GM12874 (cell line): ENCODE data around the gene SGPP1.

Experiments used
- TF ChIP-seq, protein P1 (sequence below): IDR thresholded peaks from 2 replicates; pipeline ENCODE4 v1.5.1; 2011; ENCODE audit warnings: low read depth, mild to moderate bottlenecking, control low read depth, low read length, moderate library complexity; ENCODE audit not compliant: insufficient read depth

SGPP1 gene, protein sequence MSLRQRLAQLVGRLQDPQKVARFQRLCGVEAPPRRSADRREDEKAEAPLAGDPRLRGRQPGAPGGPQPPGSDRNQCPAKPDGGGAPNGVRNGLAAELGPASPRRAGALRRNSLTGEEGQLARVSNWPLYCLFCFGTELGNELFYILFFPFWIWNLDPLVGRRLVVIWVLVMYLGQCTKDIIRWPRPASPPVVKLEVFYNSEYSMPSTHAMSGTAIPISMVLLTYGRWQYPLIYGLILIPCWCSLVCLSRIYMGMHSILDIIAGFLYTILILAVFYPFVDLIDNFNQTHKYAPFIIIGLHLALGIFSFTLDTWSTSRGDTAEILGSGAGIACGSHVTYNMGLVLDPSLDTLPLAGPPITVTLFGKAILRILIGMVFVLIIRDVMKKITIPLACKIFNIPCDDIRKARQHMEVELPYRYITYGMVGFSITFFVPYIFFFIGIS

DNA sequence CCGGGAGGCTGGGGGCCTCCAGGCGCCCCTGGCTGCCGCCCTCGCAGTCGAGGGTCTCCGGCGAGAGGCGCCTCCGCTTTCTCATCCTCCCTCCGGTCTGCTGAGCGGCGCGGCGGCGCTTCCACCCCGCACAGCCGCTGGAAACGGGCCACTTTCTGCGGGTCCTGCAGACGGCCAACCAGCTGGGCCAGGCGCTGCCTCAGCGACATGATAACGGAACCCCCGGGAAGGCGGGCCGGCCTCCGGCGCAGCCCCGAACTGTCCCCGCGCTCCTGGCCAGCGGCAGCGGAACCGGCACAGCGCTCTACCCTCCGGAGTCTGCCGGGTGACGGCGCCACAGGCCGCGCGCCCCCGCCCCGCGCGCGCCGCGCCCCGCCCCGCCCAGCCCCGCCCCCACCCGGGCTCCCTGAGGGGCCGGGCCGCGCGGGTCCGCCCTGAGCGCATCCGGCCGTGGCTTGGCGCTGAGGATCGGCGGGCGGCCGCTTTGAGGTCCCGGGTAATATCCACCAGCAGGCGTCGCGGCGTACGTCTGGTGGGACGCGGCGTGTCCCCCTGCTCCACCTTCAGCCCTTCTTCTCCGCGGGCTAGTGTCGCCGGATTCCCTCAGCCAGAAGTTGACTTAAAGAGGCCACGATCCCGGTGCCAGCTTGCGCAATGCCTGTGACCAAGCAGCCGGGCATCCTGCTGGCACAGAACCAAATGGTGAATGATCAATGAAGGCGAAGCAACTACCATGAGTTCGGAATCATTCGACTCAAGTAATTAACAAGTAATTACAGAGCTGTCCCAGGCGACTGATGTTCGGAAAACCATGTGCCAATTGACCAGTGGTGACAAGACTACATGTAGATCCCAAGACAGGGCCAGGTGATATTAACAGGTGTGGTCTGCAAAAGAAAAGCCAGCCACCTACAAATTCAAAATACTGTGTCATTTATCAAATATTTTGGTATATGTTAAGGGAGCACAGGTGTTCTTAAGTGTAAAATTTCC, at the start of gene SGPP1:
TSS of gene SGPP1 (minus strand) at position 330 of the 993 bp plus-strand sequence. CDS start at position 209, 121 bp downstream.
- TF ChIP-seq, protein P1, sequence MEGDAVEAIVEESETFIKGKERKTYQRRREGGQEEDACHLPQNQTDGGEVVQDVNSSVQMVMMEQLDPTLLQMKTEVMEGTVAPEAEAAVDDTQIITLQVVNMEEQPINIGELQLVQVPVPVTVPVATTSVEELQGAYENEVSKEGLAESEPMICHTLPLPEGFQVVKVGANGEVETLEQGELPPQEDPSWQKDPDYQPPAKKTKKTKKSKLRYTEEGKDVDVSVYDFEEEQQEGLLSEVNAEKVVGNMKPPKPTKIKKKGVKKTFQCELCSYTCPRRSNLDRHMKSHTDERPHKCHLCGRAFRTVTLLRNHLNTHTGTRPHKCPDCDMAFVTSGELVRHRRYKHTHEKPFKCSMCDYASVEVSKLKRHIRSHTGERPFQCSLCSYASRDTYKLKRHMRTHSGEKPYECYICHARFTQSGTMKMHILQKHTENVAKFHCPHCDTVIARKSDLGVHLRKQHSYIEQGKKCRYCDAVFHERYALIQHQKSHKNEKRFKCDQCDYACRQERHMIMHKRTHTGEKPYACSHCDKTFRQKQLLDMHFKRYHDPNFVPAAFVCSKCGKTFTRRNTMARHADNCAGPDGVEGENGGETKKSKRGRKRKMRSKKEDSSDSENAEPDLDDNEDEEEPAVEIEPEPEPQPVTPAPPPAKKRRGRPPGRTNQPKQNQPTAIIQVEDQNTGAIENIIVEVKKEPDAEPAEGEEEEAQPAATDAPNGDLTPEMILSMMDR: peak; percentile 56

DNA sequence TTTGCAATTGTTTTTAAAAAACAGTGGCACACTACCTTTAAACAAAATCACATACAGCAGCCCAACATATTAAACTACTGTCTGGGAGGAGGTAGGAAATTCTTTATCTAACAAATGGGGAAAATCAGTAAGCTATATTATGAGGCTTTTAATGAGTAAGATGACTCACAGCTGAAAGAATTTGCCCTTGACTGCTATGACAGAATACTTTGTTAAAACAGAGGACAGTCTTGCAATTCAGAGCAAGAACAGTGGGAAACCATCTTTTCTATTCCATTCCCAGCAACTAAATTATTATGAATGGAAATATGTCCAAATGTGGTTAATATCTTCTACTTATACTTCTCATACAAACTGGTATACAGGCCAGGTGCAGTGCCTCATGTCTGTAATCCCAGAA, 49.2 kb upstream of the SGPP1 start:
- TF ChIP-seq, protein P1: no peak

DNA sequence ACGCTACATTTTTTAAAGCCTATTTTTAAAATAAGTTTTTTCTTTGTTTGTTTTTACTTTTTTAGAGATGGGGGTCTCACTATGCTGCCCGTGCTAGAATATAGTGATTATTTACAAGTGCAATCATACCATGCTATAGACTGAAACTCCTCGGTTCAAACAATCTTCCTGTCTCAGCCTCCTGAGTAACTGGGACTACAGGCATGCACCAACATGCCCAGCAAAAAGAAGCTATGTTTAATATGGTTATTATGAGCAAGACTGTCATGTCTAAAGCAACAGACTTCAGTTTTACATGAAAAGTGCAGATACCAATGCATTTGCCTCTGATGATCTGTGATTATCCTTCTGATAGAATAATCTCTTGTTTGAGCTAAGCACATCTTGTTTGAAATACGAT, 45.6 kb upstream of the SGPP1 start:
- TF ChIP-seq, protein P1: no peak

DNA sequence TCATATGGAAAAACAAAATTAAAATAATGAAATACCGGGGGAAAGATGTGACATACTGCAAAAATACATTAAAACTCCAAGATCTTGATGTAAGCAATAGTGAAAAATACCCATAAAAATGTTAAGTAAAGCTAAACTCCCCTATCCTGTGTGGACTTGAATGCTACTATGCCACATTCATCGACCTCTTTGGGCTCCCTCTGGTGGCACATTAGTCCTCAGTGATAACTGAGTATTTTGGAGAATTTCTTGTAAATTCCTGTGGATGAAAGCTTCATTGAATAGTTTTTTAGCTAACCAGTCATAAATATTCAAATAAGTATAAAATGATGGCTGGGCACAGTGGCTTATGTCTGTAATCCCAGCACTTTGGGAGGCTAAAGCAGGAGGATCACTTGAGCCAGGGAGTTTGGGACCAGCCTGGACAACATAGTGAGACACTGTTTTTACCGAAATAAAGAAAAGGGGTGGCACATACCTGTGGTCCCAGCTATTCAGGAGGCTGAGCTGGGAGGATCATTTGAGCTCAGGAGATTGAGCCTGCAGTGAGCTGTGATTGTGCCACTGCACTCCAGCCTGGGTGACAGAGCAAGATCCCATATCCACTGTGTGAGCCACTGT, 42.4 kb upstream of the SGPP1 start:
- TF ChIP-seq, protein P1: peak; percentile 50; the same call in 1 of the 2 replicates

DNA sequence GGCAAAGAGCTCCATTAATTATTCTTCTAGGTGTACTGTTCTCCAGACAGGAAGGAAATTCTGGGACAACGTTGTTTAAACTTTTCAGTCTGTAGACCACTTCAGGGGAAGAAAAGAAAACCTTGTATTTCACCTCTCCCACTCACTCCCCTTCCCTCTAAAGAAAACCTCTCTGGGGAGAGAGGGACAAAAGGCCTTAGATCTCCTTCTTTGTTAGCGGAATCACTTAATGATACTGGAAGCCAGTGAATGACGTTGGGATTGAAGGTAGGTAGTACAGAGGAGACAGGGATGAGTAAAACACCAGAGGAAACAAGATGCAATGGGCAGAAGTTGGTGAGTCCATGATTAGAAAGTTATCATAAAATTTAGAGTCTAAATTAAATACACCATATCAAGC, 38.7 kb upstream of the SGPP1 start:
- TF ChIP-seq, protein P1: no peak

DNA sequence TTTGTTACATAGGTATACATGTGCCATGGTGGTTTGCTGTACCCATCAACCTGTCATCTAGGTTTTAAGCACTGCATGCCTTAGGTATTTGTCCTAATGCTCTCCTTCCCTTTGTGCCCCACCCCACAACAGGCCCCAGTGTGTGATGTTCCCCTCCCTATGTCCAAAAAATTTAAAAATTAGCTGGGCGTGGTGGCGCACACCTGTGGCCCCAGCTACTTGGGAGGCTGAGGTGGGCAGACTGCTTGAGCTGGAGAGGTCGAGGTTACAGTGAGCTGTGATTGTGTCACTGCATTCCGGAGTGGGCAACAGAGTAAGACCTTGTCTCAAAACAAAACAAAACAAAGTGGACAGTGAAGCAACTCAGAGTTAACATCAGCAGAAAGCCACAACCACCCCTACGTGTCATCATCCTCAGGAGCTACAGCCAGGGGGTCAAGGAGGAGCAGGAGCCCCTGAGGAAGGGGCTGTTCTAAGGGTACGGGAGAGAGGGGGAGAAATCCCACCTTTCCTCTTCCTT, 36.8 kb upstream of the SGPP1 start:
- TF ChIP-seq, protein P1: no peak
